Panc1 (cell line): Measurements from ENCODE around the gene SMIM17. TPM values are rescaled to one million over a fixed set of nuclear protein-coding genes. Genes with fewer than 3 reads are reported as not detected.

Experiments used
- ATAC-seq: fragments of 200-7000 bp; cut with Tn5 transposase; 2 replicates; pipeline ENCODE4 v1.9.1; 2020; ENCODE audit warnings: mild to moderate bottlenecking, moderate library complexity
- BruUV-seq: library from RNA; stranded (reverse); fragments of 400-500 nt; replicated peaks from 2 replicates; lab custom pipeline; 2021; lab: Mats Ljungman, UMichigan
- CTCF ChIA-PET: fragments of 300-600 bp; sonication (Branson Sonifier 250); formaldehyde crosslinking; loops from one replicate; lab custom pipeline; 2022; ENCODE audit warnings: antibody characterized with exemption; lab: Charles Lee
- POLR2A ChIA-PET: fragments of 300-600 bp; sonication (Branson Sonifier 250); formaldehyde crosslinking; loops from one replicate; lab custom pipeline; 2022; ENCODE audit warnings: antibody characterized with exemption; lab: Charles Lee
- DNase-seq: peaks from one replicate; pipeline ENCODE4 v3.0.0-alpha.2; 2010; ENCODE audit warnings: low read depth, low spot score
- H3K27ac ChIP-seq: 2 replicates; pipeline ENCODE4 v1.5.1; 2011; ENCODE audit warnings: mild to moderate bottlenecking, low read length, inconsistent platforms
- H3K27me3 ChIP-seq: fragments of 200-500 bp; sonication (Bioruptor generic); 2 replicates; pipeline ENCODE4 v1.6.0; 2014; ENCODE audit warnings: low read length, inconsistent platforms; ENCODE audit not compliant: control insufficient read depth, insufficient read depth
- H3K36me3 ChIP-seq: fragments of 200-500 bp; sonication (Bioruptor generic); 2 replicates; pipeline ENCODE4 v1.5.1; 2014; ENCODE audit warnings: inconsistent platforms, mild to moderate bottlenecking, low read length, moderate library complexity; ENCODE audit not compliant: control insufficient read depth, insufficient read depth
- H3K4me1 ChIP-seq: 2 replicates; pipeline ENCODE4 v1.5.1; 2011; ENCODE audit warnings: inconsistent platforms, mild to moderate bottlenecking, low read length, moderate library complexity; ENCODE audit not compliant: control insufficient read depth, insufficient read depth
- H3K4me3 ChIP-seq, 2 experiments: 2 replicates each; pipeline ENCODE4 v1.5.1; 2011 to 2012; ENCODE audit warnings: low read depth in 2 of 2, low read length in 2 of 2, mild to moderate bottlenecking in 2 of 2, inconsistent platforms in 1 of 2, moderate library complexity in 1 of 2
- H3K9me3 ChIP-seq: fragments of 200-500 bp; sonication (Bioruptor generic); 2 replicates; pipeline ENCODE4 v1.5.1; 2014; ENCODE audit warnings: low read depth, mild to moderate bottlenecking, inconsistent platforms, low read length, moderate library complexity; ENCODE audit not compliant: control insufficient read depth, insufficient read depth
- POLR2AphosphoS5 ChIP-seq: IDR thresholded peaks from 2 replicates; pipeline ENCODE4 v1.6.1; 2012; ENCODE audit warnings: mild to moderate bottlenecking, low read depth, low read length, moderate library complexity
- SIN3A ChIP-seq: IDR thresholded peaks from 2 replicates; pipeline ENCODE4 v1.6.1; 2012; ENCODE audit warnings: low read depth, mild to moderate bottlenecking, low read length, moderate library complexity, borderline replicate concordance; ENCODE audit not compliant: insufficient read depth
- TCF7L2 ChIP-seq: IDR thresholded peaks from 2 replicates; pipeline ENCODE4 v1.6.1; 2011; ENCODE audit warnings: mild to moderate bottlenecking, low read depth, low read length, inconsistent platforms
- in situ Hi-C: cut with HindIII; loops from 2 replicates; pipeline ENCODE4 v1.10.0; 2016; ENCODE audit warnings: low sequenced_read_pairs, low pct_unique_long_range_greater_than_20kb
- intact Hi-C: fragments of 100-400 bp; cut with micrococcal nuclease; formaldehyde crosslinking; loops from one replicate; pipeline ENCODE4 v1.10.0; 2022; ENCODE audit not compliant: unreplicated experiment
- total RNA-seq: library from RNA; stranded (reverse); gene quantifications from one replicate; pipeline ENCODE4 v1.2.1, GENCODE V29; 2021; ENCODE audit not compliant: unreplicated experiment
- TF ChIP-seq, protein P1 (sequence below), 2 experiments: IDR thresholded peaks; 2 replicates each; pipeline ENCODE4 v1.6.1; 2011 to 2012; ENCODE audit warnings: low read depth in 2 of 2, control low read depth in 1 of 2, low read length in 1 of 2, mild to moderate bottlenecking in 1 of 2, moderate library complexity in 1 of 2; ENCODE audit not compliant: insufficient read depth in 1 of 2
- TF ChIP-seq, protein P2 (sequence below): fragments of 450-650 bp; IDR thresholded peaks from 2 replicates; pipeline ENCODE4 v1.5.1; 2017; ENCODE audit warnings: mild to moderate bottlenecking

SMIM17 gene
- total RNA-seq, 1 experiment from 2014 or later, result 0.28 TPM

DNA sequence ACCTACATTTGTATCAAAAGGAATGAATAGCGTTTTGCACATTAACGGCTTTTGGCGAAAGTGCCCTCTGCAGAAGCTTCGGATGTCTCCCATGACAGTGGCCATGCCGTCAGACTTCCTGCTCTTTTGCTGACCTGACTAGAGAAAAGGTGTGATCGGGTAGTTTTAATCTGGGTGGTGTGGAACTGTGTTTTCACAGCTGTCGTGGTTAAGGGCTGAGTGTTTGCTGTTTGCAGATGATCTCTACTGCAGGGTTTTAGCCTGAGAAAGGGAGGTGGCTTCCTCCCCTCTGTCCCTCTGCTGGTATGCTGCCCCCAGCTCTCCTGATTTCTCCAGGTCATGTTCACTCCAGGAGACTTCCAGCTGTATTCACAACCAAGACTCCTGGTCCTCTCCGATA, 25.4 kb upstream of the SMIM17 start:
- in situ Hi-C loops, result no loop called here
- CTCF ChIA-PET, result no interaction called here
- POLR2A ChIA-PET, result no interaction called here

DNA sequence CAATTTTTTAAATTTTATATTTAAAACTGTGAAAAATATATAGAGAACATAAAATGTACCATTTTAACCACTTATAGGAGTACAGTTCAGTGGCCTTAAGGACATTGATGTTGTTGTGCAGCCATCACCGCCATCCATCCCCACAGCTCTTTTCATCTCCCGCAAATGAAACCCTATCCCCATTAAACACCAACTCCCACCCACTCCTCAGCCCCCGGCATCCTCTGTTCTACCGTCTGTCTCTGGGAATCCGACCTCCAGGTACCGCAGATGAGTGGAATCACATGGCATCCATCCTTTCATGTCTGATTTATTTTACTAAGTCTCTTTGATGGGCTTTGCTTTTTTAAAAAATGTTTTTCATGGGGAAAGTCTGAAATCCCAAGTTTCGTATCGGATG, 23.8 kb upstream of the SMIM17 start:
- H3K27me3 ChIP-seq, result no peaks in the 10 kb centered on the region
- ChIA-PET CTCF (no interaction called here), POLR2A (no interaction called here)
- no peak for ATAC-seq
- no peak for DNase-seq
- H3K36me3 ChIP-seq, result no peaks in the 10 kb centered on the region
- H3K27ac ChIP-seq, result no peak overlapping the region
- in situ Hi-C loops, result no loop called here
- intact Hi-C loops, result no loop called here
- no peak for TF ChIP-seq TCF7L2
- TF ChIP-seq SIN3A, result no peak
- TF ChIP-seq POLR2AphosphoS5, result no peak
- TF ChIP-seq, protein P1, sequence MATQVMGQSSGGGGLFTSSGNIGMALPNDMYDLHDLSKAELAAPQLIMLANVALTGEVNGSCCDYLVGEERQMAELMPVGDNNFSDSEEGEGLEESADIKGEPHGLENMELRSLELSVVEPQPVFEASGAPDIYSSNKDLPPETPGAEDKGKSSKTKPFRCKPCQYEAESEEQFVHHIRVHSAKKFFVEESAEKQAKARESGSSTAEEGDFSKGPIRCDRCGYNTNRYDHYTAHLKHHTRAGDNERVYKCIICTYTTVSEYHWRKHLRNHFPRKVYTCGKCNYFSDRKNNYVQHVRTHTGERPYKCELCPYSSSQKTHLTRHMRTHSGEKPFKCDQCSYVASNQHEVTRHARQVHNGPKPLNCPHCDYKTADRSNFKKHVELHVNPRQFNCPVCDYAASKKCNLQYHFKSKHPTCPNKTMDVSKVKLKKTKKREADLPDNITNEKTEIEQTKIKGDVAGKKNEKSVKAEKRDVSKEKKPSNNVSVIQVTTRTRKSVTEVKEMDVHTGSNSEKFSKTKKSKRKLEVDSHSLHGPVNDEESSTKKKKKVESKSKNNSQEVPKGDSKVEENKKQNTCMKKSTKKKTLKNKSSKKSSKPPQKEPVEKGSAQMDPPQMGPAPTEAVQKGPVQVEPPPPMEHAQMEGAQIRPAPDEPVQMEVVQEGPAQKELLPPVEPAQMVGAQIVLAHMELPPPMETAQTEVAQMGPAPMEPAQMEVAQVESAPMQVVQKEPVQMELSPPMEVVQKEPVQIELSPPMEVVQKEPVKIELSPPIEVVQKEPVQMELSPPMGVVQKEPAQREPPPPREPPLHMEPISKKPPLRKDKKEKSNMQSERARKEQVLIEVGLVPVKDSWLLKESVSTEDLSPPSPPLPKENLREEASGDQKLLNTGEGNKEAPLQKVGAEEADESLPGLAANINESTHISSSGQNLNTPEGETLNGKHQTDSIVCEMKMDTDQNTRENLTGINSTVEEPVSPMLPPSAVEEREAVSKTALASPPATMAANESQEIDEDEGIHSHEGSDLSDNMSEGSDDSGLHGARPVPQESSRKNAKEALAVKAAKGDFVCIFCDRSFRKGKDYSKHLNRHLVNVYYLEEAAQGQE (IDR thresholded peaks at IDR 0.05; ENCODE audit: insufficient read depth in 1 of 2, low read depth in 2 of 2, low read length in 1 of 2), result no peak
- TF ChIP-seq, protein P2, sequence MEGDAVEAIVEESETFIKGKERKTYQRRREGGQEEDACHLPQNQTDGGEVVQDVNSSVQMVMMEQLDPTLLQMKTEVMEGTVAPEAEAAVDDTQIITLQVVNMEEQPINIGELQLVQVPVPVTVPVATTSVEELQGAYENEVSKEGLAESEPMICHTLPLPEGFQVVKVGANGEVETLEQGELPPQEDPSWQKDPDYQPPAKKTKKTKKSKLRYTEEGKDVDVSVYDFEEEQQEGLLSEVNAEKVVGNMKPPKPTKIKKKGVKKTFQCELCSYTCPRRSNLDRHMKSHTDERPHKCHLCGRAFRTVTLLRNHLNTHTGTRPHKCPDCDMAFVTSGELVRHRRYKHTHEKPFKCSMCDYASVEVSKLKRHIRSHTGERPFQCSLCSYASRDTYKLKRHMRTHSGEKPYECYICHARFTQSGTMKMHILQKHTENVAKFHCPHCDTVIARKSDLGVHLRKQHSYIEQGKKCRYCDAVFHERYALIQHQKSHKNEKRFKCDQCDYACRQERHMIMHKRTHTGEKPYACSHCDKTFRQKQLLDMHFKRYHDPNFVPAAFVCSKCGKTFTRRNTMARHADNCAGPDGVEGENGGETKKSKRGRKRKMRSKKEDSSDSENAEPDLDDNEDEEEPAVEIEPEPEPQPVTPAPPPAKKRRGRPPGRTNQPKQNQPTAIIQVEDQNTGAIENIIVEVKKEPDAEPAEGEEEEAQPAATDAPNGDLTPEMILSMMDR, result no peak
- no TSS peak for BruUV-seq
- no peak overlapping the region for H3K4me3 ChIP-seq
- H3K9me3 ChIP-seq, result peaks cover 8% of the 10 kb centered on the region; the same call in 1 of the 2 replicates
- H3K4me1 ChIP-seq, result no peaks in the 10 kb centered on the region

More for the DNA sequence above, 25.4 kb upstream of the SMIM17 start:
- ATAC-seq, result no peak
- H3K4me3 ChIP-seq, result no peak overlapping the region
- no TSS peak for BruUV-seq
- TF ChIP-seq POLR2AphosphoS5 (no peak), TCF7L2 (no peak), SIN3A (no peak)
- TF ChIP-seq, protein P2, result no peak
- TF ChIP-seq, protein P1 (IDR thresholded peaks at IDR 0.05; ENCODE audit: insufficient read depth in 1 of 2, low read depth in 2 of 2, low read length in 1 of 2), result no peak
- H3K9me3 ChIP-seq, result peaks cover 12% of the 10 kb centered on the region; the same call in 1 of the 2 replicates
- H3K27me3 ChIP-seq, result no peaks in the 10 kb centered on the region
- no peaks in the 10 kb centered on the region for H3K36me3 ChIP-seq
- no peak for DNase-seq
- no peaks in the 10 kb centered on the region for H3K4me1 ChIP-seq
- intact Hi-C loops, result no loop called here
- no peak overlapping the region for H3K27ac ChIP-seq
